GM12878 (cell line): ENCODE measurements around the gene BCAS4. TPM values are rescaled to one million over a fixed set of nuclear protein-coding genes. Genes with fewer than 3 reads are reported as not detected.

Experiments
- ATAC-seq: fragments of 200-7000 bp; cut with Tn5 transposase; 3 replicates; pipeline ENCODE4 v1.9.1; 2020; ENCODE audit warnings: mild to moderate bottlenecking, moderate library complexity
- BruUV-seq: library from RNA; stranded (reverse); fragments of 400-500 nt; replicated peaks from 2 replicates; lab custom pipeline; 2021; lab: Mats Ljungman, UMichigan
- CTCF ChIA-PET: fragments of 300-600 bp; sonication (Branson Sonifier 250); formaldehyde crosslinking; extraction: SDS; loops from one replicate; lab custom pipeline; 2021; ENCODE audit warnings: inconsistent platforms; lab: Yijun Ruan, JAX
- POLR2A ChIA-PET: fragments of 350-600 bp; formaldehyde crosslinking; extraction: SDS; loops from one replicate; lab custom pipeline; 2021; ENCODE audit warnings: inconsistent platforms; lab: Charles Lee
- RAD21 ChIA-PET: fragments of 300-600 bp; sonication (Branson Sonifier 250); formaldehyde crosslinking; loops from one replicate; lab custom pipeline; 2023; ENCODE audit warnings: antibody characterized with exemption; ENCODE audit not compliant: unreplicated experiment; lab: Charles Lee
- SMC1A ChIA-PET: fragments of 300-600 bp; sonication (Branson Sonifier 250); formaldehyde crosslinking; loops from one replicate; lab custom pipeline; 2023; ENCODE audit not compliant: unreplicated experiment, uncharacterized antibody; lab: Charles Lee
- DNase-seq: peaks from one replicate; pipeline ENCODE4 v3.0.0-alpha.2; 2011; ENCODE audit warnings: low read depth, low spot score
- FAIRE-seq: peaks from 3 replicates; lab custom pipeline; 2011; peaks lifted over from hg19 to GRCh38; lab: Jason Lieb, UNC
- H2AFZ ChIP-seq: 2 replicates; pipeline ENCODE4 v1.6.0; 2011; ENCODE audit warnings: low read depth, low read length, control low read depth; ENCODE audit not compliant: control insufficient read depth
- H3K27ac ChIP-seq: 2 replicates; pipeline ENCODE4 v1.5.1; 2011; ENCODE audit warnings: control low read depth; ENCODE audit not compliant: control insufficient read depth, insufficient read depth
- H3K27me3 ChIP-seq, 2 experiments: replicated peaks in 1 of 2; 2 replicates each; pipeline versions ENCODE4 v1.6.0 to v1.6.1; 2011; ENCODE audit warnings: low read length in 1 of 2; ENCODE audit not compliant: control insufficient read depth in 2 of 2, insufficient read depth in 2 of 2
- H3K36me3 ChIP-seq, 2 experiments: 2 replicates each; pipeline ENCODE4 v1.5.1; 2011; ENCODE audit warnings: low read length in 1 of 2; ENCODE audit not compliant: control insufficient read depth in 2 of 2, insufficient read depth in 2 of 2
- H3K4me1 ChIP-seq: 2 replicates; pipeline ENCODE4 v1.6.1; 2011; ENCODE audit warnings: mild to moderate bottlenecking, low read length, moderate library complexity, mixed read lengths; ENCODE audit not compliant: control insufficient read depth, insufficient read depth
- H3K4me2 ChIP-seq: 2 replicates; pipeline ENCODE4 v1.6.0; 2011; ENCODE audit warnings: control low read depth; ENCODE audit not compliant: control insufficient read depth, insufficient read depth
- H3K4me3 ChIP-seq: fragments of 200-600 bp; sonication (generic); 2 replicates; pipeline ENCODE4 v1.5.1; 2016
- H3K79me2 ChIP-seq: 2 replicates; pipeline ENCODE4 v1.6.0; 2011; ENCODE audit warnings: low read length; ENCODE audit not compliant: control insufficient read depth, insufficient read depth
- H3K9ac ChIP-seq: 2 replicates; pipeline ENCODE4 v1.8.0; 2011; ENCODE audit warnings: low read length, control low read depth, mixed read lengths; ENCODE audit not compliant: control insufficient read depth, insufficient read depth
- H3K9me3 ChIP-seq: replicated peaks from 3 replicates; pipeline ENCODE4 v1.5.1; 2011; ENCODE audit warnings: mild to moderate bottlenecking, low read length; ENCODE audit not compliant: control insufficient read depth, insufficient read depth
- H4K20me1 ChIP-seq: 2 replicates; pipeline ENCODE4 v1.6.0; 2011; ENCODE audit not compliant: control insufficient read depth, insufficient read depth
- CEBPB ChIP-seq, 2 experiments: fragments of 150-350 bp in 1 of 2; IDR thresholded peaks; 2 replicates each; pipeline ENCODE4 v1.6.1; 2012 to 2014; ENCODE audit warnings: low read depth in 2 of 2, low read length in 2 of 2, borderline replicate concordance in 1 of 2, inconsistent platforms in 1 of 2
- CREB1 ChIP-seq: IDR thresholded peaks from 2 replicates; pipeline ENCODE4 v1.6.1; 2012; ENCODE audit warnings: low read depth, mild to moderate bottlenecking, inconsistent platforms
- EGR1 ChIP-seq, 2 experiments: IDR thresholded peaks; 1 replicate in 1 of 2; 2 replicates in 1 of 2; pipeline ENCODE4 v1.6.1; 2011 to 2012; ENCODE audit warnings: low read depth in 2 of 2, low read length in 2 of 2, borderline replicate concordance in 1 of 2, mild to moderate bottlenecking in 1 of 2, moderate library complexity in 1 of 2
- GATAD2B ChIP-seq: fragments of 450-650 bp; conservative IDR thresholded peaks from 2 replicates; pipeline ENCODE4 v1.6.1; 2017; ENCODE audit warnings: low read depth, mild to moderate bottlenecking, moderate library complexity
- HSF1 ChIP-seq: fragments of 150-350 bp; IDR thresholded peaks from 2 replicates; pipeline ENCODE4 v1.6.1; 2014; ENCODE audit warnings: mild to moderate bottlenecking, low read depth, low read length
- NFYA ChIP-seq: IDR thresholded peaks from 2 replicates; pipeline ENCODE4 v1.6.1; 2011; ENCODE audit warnings: low read depth, mild to moderate bottlenecking, low read length, improper control_type of control experiment, borderline replicate concordance
- SMAD1 ChIP-seq: fragments of 450-650 bp; IDR thresholded peaks from 2 replicates; pipeline ENCODE4 v1.6.1; 2018; ENCODE audit warnings: mild to moderate bottlenecking, low read depth; ENCODE audit not compliant: partially characterized antibody
- SPI1 ChIP-seq: IDR thresholded peaks from 2 replicates; pipeline ENCODE4 v1.6.1; 2011; ENCODE audit warnings: low read depth, mild to moderate bottlenecking, low read length, moderate library complexity, borderline replicate concordance; ENCODE audit not compliant: insufficient read depth
- SRF ChIP-seq, 2 experiments: IDR thresholded peaks; 2 replicates each; pipeline ENCODE4 v1.6.1; 2011; ENCODE audit warnings: low read depth in 2 of 2, low read length in 2 of 2, mild to moderate bottlenecking in 1 of 2, moderate library complexity in 1 of 2
- SUZ12 ChIP-seq: fragments of 200-600 bp; sonication (generic); IDR thresholded peaks from one replicate; pipeline ENCODE4 v1.6.1; 2018; ENCODE audit warnings: antibody characterized with exemption, mild to moderate bottlenecking; ENCODE audit not compliant: unreplicated experiment
- TBL1XR1 ChIP-seq: IDR thresholded peaks from 2 replicates; pipeline ENCODE4 v1.6.1; 2012; ENCODE audit warnings: low read depth, low read length, improper control_type of control experiment
- YY1 ChIP-seq: IDR thresholded peaks from 2 replicates; pipeline ENCODE4 v1.6.1; 2011; ENCODE audit warnings: low read depth, mild to moderate bottlenecking, low read length
- WGBS: methylation state at CpG from one replicate; pipeline ENCODE4 v1.1.6; 2016; ENCODE audit warnings: low lambda C conversion rate; ENCODE audit not compliant: insufficient replicate concordance, insufficient coverage; ENCODE audit errors: missing lambda C conversion rate; 5-methylcytosine and 5-hydroxymethylcytosine counted together
- in situ Hi-C: fragments of 300-500 bp; cut with MboI; formaldehyde crosslinking; loops from 9 replicates; pipeline ENCODE4 v1.14.3; 2018; ENCODE audit warnings: mixed read lengths
- intact Hi-C: fragments of 100-400 bp; cut with micrococcal nuclease; formaldehyde crosslinking; loops from one replicate; pipeline ENCODE4 v1.14.2; 2022; ENCODE audit not compliant: unreplicated experiment
- polyA plus RNA-seq, 11 experiments: library from polyadenylated mRNA; depleted of rRNA in 4 of 11; unstranded in 6 of 11; stranded (reverse) in 5 of 11; fragments of >200 nt; fragmentation: Nextera tagmentation in 4 of 11; fragmentation: Illumina TruSeq in 1 of 11; extraction: Ambion mirVana in 4 of 11; extraction: Trizol in 1 of 11; gene quantifications; 1 replicate in 1 of 11; 2 replicates in 10 of 11; pipeline versions ENCODE4 v1.2.1 to v1.2.3, GENCODE V29; 2011 to 2016; ENCODE audit warnings: inconsistent platforms in 2 of 11, missing spikeins in 2 of 11, low read depth in 1 of 11
- total RNA-seq, 4 experiments: library from RNA; depleted of rRNA in 3 of 4; stranded (reverse); fragments of >200 nt in 3 of 4; fragmentation: Illumina TruSeq in 1 of 4; extraction: Trizol in 1 of 4; gene quantifications; 2 replicates each; pipeline versions ENCODE4 v1.2.1 to v1.2.3, GENCODE V29; 2013 to 2021
- TF ChIP-seq, protein P1 (sequence below): fragments of 450-650 bp; IDR thresholded peaks from 2 replicates; pipeline ENCODE4 v1.6.1; 2018; ENCODE audit warnings: mild to moderate bottlenecking, low read depth, moderate library complexity; ENCODE audit not compliant: partially characterized antibody
- TF ChIP-seq, protein P2 (sequence below): IDR thresholded peaks from 2 replicates; pipeline ENCODE4 v1.6.1; 2011; ENCODE audit warnings: low read depth, low read length, improper control_type of control experiment, borderline replicate concordance

BCAS4 gene
- total and polyA plus RNA-seq, 10 of the 15 experiments (the other 5 are each of a cell fraction or from before 2014, with no cell fraction given) = 14.8 to 214 (median 65.3) TPM

GRCh38 chr20:50854506-50855249, 59.8 kb downstream of the BCAS4 start:
- peaks cover 4% of the 10 kb centered on the region in 2 experiments; a peak in 2 of 4 replicates for H3K36me3 ChIP-seq
- no TSS peak for BruUV-seq
- CTCF ChIA-PET = interaction anchor here (1.2 kb wide), 1 partner anchor 60 kb away, joined by 5 read pairs; the partner anchor contains the start of gene BCAS4
- DNase-seq = no peak
- ATAC-seq = no peak
- H3K4me2 ChIP-seq = no peak overlapping the region
- H3K9ac ChIP-seq = no peak overlapping the region
- no peak overlapping the region for H2AFZ ChIP-seq
- H3K9me3 ChIP-seq = no peaks in the 10 kb centered on the region
- H3K27me3 ChIP-seq = no peaks in the 10 kb centered on the region
- H4K20me1 ChIP-seq = no peaks in the 10 kb centered on the region
- WGBS = 97% methylated on average over 18 of the region's 18 CpGs
- peaks cover 13% of the 10 kb centered on the region for H3K4me1 ChIP-seq
- in situ Hi-C loops = no loop called here
- no peak for FAIRE-seq
- H3K79me2 ChIP-seq = no peaks in the 10 kb centered on the region; the same call in 1 of the 2 replicates
- intact Hi-C loops = no loop called here
- SMC1A ChIA-PET = no interaction called here
- no peak overlapping the region for H3K4me3 ChIP-seq
- H3K27ac ChIP-seq = no peak overlapping the region
- POLR2A ChIA-PET = no interaction called here
- RAD21 ChIA-PET = no interaction called here
- TF ChIP-seq NFYA (no peak), GATAD2B (no peak), CEBPB (IDR thresholded peaks at IDR 0.05; ENCODE audit: borderline replicate concordance in 1 of 2, low read depth in 2 of 2, low read length in 2 of 2) (no peak), SPI1 (no peak), HSF1 (no peak), TBL1XR1 (no peak), SMAD1 (no peak), YY1 (no peak), SRF (IDR thresholded peaks at IDR 0.05; ENCODE audit: low read depth in 2 of 2, low read length in 2 of 2) (no peak), SUZ12 (no peak), EGR1 (IDR thresholded peaks at IDR 0.05; ENCODE audit: borderline replicate concordance in 1 of 2, low read depth in 2 of 2, low read length in 2 of 2) (no peak), CREB1 (no peak)
- TF ChIP-seq, protein P1, sequence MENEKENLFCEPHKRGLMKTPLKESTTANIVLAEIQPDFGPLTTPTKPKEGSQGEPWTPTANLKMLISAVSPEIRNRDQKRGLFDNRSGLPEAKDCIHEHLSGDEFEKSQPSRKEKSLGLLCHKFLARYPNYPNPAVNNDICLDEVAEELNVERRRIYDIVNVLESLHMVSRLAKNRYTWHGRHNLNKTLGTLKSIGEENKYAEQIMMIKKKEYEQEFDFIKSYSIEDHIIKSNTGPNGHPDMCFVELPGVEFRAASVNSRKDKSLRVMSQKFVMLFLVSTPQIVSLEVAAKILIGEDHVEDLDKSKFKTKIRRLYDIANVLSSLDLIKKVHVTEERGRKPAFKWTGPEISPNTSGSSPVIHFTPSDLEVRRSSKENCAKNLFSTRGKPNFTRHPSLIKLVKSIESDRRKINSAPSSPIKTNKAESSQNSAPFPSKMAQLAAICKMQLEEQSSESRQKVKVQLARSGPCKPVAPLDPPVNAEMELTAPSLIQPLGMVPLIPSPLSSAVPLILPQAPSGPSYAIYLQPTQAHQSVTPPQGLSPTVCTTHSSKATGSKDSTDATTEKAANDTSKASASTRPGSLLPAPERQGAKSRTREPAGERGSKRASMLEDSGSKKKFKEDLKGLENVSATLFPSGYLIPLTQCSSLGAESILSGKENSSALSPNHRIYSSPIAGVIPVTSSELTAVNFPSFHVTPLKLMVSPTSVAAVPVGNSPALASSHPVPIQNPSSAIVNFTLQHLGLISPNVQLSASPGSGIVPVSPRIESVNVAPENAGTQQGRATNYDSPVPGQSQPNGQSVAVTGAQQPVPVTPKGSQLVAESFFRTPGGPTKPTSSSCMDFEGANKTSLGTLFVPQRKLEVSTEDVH = no peak
- TF ChIP-seq, protein P2, sequence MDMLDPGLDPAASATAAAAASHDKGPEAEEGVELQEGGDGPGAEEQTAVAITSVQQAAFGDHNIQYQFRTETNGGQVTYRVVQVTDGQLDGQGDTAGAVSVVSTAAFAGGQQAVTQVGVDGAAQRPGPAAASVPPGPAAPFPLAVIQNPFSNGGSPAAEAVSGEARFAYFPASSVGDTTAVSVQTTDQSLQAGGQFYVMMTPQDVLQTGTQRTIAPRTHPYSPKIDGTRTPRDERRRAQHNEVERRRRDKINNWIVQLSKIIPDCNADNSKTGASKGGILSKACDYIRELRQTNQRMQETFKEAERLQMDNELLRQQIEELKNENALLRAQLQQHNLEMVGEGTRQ = no peak
